ENCODE measurements around the gene FRMD5. TPM values are rescaled to one million over a fixed set of nuclear protein-coding genes. Genes with fewer than 3 reads are reported as not detected.

FRMD5 gene
- total RNA-seq, 1 donor from 2014 or later, result not detected

DNA sequence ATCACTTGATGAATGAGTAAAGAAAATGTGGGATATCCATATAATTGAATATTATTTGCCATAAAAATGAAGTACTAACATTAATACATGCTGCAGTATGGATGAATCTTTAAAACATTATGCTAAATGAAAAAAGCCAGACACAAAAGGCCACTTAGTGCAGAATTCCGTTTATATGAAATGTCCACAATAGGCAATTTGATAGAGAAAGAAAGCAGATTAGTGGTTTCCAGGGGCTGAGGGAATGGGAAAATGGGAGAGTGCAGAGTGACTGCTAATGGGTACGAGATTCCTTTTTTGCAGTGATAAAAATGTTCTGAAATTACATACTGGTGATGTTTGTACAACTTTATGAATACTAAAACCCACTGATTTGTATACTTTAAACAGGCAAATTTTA is 126.7 kb downstream of the FRMD5 start:
- Histone ChIP-seq H3K27ac (no peak overlapping the region), H3K9me3 (no peaks in the 10 kb centered on the region), H3K27me3 (no peaks in the 10 kb centered on the region), H3K36me3 (no peaks in the 10 kb centered on the region), H3K4me3 (no peak overlapping the region), H3K4me1 (no peaks in the 10 kb centered on the region)
- no peak for DNase-seq (ENCODE audit: low spot score in 2 of 2)
- intact Hi-C loops (cut with DNase I), result no loop called here
- TF ChIP-seq, protein P1, sequence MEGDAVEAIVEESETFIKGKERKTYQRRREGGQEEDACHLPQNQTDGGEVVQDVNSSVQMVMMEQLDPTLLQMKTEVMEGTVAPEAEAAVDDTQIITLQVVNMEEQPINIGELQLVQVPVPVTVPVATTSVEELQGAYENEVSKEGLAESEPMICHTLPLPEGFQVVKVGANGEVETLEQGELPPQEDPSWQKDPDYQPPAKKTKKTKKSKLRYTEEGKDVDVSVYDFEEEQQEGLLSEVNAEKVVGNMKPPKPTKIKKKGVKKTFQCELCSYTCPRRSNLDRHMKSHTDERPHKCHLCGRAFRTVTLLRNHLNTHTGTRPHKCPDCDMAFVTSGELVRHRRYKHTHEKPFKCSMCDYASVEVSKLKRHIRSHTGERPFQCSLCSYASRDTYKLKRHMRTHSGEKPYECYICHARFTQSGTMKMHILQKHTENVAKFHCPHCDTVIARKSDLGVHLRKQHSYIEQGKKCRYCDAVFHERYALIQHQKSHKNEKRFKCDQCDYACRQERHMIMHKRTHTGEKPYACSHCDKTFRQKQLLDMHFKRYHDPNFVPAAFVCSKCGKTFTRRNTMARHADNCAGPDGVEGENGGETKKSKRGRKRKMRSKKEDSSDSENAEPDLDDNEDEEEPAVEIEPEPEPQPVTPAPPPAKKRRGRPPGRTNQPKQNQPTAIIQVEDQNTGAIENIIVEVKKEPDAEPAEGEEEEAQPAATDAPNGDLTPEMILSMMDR (IDR thresholded peaks at IDR 0.05), result no peak

DNA sequence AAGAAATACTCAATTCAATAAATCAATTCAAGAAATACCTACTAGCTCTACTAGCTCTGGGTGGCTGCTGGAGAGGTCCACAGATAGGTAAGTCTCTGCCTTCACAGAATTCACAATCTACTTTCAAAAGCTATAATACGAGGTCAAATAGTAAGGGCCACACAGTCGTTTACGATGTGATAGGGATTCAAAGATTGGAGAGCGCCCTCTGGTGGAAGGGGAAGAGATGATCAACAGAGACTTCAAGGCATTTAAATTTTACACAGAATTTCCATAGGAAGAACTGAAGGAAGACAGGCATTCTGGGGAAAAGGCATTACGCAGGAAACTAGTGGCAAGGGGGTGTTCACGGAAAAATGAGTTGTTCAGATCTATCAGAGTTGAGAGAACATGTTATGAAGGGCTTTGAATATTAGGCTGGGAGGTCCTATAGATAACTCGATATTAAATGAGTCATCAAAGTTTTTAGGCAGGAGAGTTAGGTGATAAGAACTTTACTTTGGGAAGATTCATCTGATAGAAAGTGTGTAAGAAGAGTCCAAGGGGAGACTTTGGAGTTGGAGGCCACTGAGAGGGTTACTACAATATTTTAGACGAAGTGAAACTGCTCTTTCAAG is 128.8 kb downstream of the FRMD5 start:
- intact Hi-C loops (cut with DNase I), result loop anchor here (1.0 to 2.0 kb wide), 2 partner anchors 162 to 194 kb away; no protein-coding TSS in a partner anchor
- no peak overlapping the region for H3K27ac ChIP-seq
- DNase-seq (ENCODE audit: low spot score in 2 of 2), result peak in 1 of 2 donors; percentile 65
- TF ChIP-seq, protein P1 (IDR thresholded peaks at IDR 0.05), result peak; percentile 41 to 76 (median 41)
- H3K27me3 ChIP-seq, result no peaks in the 10 kb centered on the region
- no peaks in the 10 kb centered on the region for H3K36me3 ChIP-seq
- H3K4me3 ChIP-seq, result no peak overlapping the region
- no peaks in the 10 kb centered on the region for H3K4me1 ChIP-seq
- H3K9me3 ChIP-seq, result no peaks in the 10 kb centered on the region

DNA sequence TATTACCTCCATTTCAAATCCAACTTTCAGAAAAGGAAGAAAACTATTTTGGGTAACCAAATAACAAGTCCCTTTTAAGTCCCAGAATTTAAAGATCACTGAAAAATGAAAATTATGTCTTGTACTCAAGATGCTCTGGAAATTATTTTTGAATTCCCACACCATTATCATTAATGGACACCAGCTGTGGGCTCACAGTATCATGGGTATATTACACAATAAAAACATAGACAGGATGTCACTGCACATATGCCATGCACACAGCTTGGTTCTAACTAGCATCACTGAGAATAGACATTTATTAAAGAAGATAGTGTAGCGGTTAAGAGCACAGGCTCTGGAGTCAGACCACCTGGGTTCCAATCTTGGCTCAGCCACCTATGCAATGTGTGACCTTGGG is 130.4 kb downstream of the FRMD5 start:
- Histone ChIP-seq H3K4me1 (no peaks in the 10 kb centered on the region), H3K9me3 (no peaks in the 10 kb centered on the region), H3K27me3 (no peaks in the 10 kb centered on the region), H3K4me3 (no peak overlapping the region), H3K27ac (no peak overlapping the region), H3K36me3 (no peaks in the 10 kb centered on the region)
- DNase-seq (ENCODE audit: low spot score in 2 of 2), result no peak
- TF ChIP-seq, protein P1 (IDR thresholded peaks at IDR 0.05), result no peak
- intact Hi-C loops (cut with DNase I), result no loop called here

DNA sequence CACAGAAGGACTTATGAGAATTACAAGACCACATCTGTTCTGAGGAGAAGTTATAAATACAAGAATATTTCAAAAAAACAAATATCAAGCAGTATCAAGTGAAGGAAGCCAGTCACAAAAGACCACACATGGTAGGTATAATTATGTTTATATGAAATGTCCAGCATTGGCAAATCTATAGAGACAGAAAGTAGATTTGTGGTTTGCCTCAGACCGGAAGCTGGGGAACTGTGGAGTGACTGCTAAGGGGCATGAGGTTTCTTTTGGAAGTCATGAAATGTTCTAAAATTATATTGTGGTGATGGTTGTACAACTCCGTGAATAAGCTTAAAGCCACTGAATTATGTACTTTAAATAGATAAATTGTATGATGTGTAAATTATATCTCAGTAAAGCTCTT is 136.9 kb downstream of the FRMD5 start:
- TF ChIP-seq, protein P1 (IDR thresholded peaks at IDR 0.05), result no peak
- Histone ChIP-seq H3K4me1 (no peaks in the 10 kb centered on the region), H3K27me3 (no peaks in the 10 kb centered on the region), H3K36me3 (no peaks in the 10 kb centered on the region), H3K27ac (no peak overlapping the region), H3K4me3 (no peak overlapping the region), H3K9me3 (no peaks in the 10 kb centered on the region)
- no peak for DNase-seq (ENCODE audit: low spot score in 2 of 2)
- intact Hi-C loops (cut with DNase I), result no loop called here

DNA sequence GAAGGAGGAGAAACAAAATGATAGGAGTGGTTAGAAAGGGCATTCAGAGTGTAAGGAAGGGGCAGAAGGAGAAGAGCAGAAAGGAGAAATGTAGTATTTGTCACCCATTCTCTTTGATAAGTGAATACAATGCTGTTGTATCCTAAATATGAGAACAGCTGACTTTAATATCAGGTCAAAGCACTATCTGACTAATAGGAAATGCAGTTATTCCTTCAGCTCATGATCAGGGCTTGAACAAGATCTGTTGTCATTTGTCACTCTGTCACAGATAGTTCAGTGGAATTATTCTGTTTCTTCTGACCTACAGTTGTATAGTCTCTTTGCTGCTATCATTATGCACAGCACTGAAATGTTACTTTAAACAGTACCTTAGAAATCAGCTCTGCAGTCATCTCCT is 149.4 kb downstream of the FRMD5 start:
- Histone ChIP-seq H3K4me3 (no peak overlapping the region), H3K4me1 (peaks cover 0 to 3% of the 10 kb centered on the region in 2 donors), H3K27ac (no peak overlapping the region), H3K27me3 (no peaks in the 10 kb centered on the region), H3K9me3 (no peaks in the 10 kb centered on the region), H3K36me3 (no peaks in the 10 kb centered on the region)
- TF ChIP-seq, protein P1 (IDR thresholded peaks at IDR 0.05), result no peak
- DNase-seq (ENCODE audit: low spot score in 2 of 2), result no peak
- intact Hi-C loops (cut with DNase I), result no loop called here

DNA sequence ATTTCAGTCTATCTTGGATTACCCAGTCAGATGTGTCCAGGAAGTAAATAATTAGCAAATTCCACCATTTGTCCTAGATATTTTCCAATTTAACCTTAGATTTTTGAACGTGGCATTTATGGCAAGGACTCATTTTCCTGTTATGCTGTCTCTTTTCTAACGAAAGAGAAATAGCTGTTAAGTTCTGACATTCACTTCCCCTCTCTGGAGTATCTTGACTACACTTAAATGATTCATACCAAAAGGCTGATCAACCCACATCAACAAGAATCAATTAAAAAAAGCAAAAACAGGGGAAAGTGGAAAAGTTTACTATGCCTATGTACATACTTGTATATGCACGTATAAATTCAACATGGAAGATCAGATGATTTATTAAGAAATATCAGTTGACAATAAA is 149.9 kb downstream of the FRMD5 start:
- Histone ChIP-seq H3K4me3 (no peak overlapping the region), H3K4me1 (peaks cover 0 to 3% of the 10 kb centered on the region in 2 donors), H3K27ac (no peak overlapping the region), H3K9me3 (no peaks in the 10 kb centered on the region), H3K27me3 (no peaks in the 10 kb centered on the region), H3K36me3 (no peaks in the 10 kb centered on the region)
- DNase-seq (ENCODE audit: low spot score in 2 of 2), result no peak
- TF ChIP-seq, protein P1 (IDR thresholded peaks at IDR 0.05), result no peak
- intact Hi-C loops (cut with DNase I), result no loop called here

Measured in ascending aorta (tissue), 2 donors.